CD4-positive, alpha-beta memory T cell (primary cell): ENCODE data around the gene CHN2. TPM values are rescaled to one million over a fixed set of nuclear protein-coding genes. Genes with fewer than 3 reads are reported as not detected.

ENCODE experiments used
- CTCF ChIA-PET: fragments of 350-600 bp; sonication (Branson Sonifier 250); formaldehyde crosslinking; loops from one replicate; lab custom pipeline; 2021; ENCODE audit warnings: inconsistent platforms; ENCODE audit not compliant: partially characterized antibody; lab: Charles Lee
- POLR2A ChIA-PET: fragments of 350-600 bp; sonication (Branson Sonifier 250); formaldehyde crosslinking; loops from one replicate; lab custom pipeline; 2021; ENCODE audit not compliant: partially characterized antibody; lab: Charles Lee
- DNase-seq, 5 donors: peaks; one replicate each; pipeline versions ENCODE4 v3.0.0 to v3.0.0-alpha.2; 2020 to 2022; ENCODE audit warnings: mixed read lengths in 1 of 5
- H3K27ac ChIP-seq: one replicate; pipeline ENCODE4 v1.7.0; 2013; ENCODE audit warnings: low read depth, low read length
- H3K27me3 ChIP-seq: 2 replicates; pipeline ENCODE4 v1.7.0; 2013; ENCODE audit warnings: mild to moderate bottlenecking, low read length, moderate library complexity; ENCODE audit not compliant: insufficient read depth
- H3K36me3 ChIP-seq: 2 replicates; pipeline ENCODE4 v1.7.0; 2013; ENCODE audit warnings: mild to moderate bottlenecking, low read length, moderate library complexity; ENCODE audit not compliant: insufficient read depth
- H3K4me1 ChIP-seq: 2 replicates; pipeline ENCODE4 v1.7.0; 2013; ENCODE audit warnings: mild to moderate bottlenecking, low read length, moderate library complexity; ENCODE audit not compliant: insufficient read depth
- H3K4me3 ChIP-seq, 2 donors: one replicate each; pipeline ENCODE4 v1.7.0; 2013; ENCODE audit warnings: low read length in 2 of 2, mild to moderate bottlenecking in 1 of 2
- H3K9me3 ChIP-seq, 2 donors: one replicate each; pipeline ENCODE4 v1.7.0; 2013; ENCODE audit warnings: low read length in 2 of 2, control low read depth in 1 of 2; ENCODE audit not compliant: control insufficient read depth in 1 of 2
- H3K27ac Mint-ChIP-seq, 7 donors: one replicate each; pipeline ENCODE4 v1.8.0; 2020 to 2021; ENCODE audit warnings: mixed read lengths in 7 of 7, mild to moderate bottlenecking in 6 of 7, inconsistent platforms in 3 of 7, moderate library complexity in 3 of 7
- H3K27me3 Mint-ChIP-seq, 2 donors: one replicate each; pipeline ENCODE4 v1.8.0; 2020 to 2021; ENCODE audit warnings: mixed read lengths in 2 of 2
- H3K36me3 Mint-ChIP-seq, 2 donors: one replicate each; pipeline ENCODE4 v1.8.0; 2020 to 2021; ENCODE audit warnings: mixed read lengths in 2 of 2, inconsistent platforms in 1 of 2, mild to moderate bottlenecking in 1 of 2
- H3K4me1 Mint-ChIP-seq, 4 donors: one replicate each; pipeline ENCODE4 v1.8.0; 2020 to 2021; ENCODE audit warnings: mixed read lengths in 4 of 4, mild to moderate bottlenecking in 1 of 4
- H3K4me3 Mint-ChIP-seq, 8 donors: one replicate each; pipeline ENCODE4 v1.8.0; 2020 to 2021; ENCODE audit warnings: mixed read lengths in 8 of 8, mild to moderate bottlenecking in 7 of 8, moderate library complexity in 6 of 8, inconsistent platforms in 3 of 8
- H3K9me3 Mint-ChIP-seq, 8 donors: one replicate each; pipeline ENCODE4 v1.8.0; 2020 to 2021; ENCODE audit warnings: mixed read lengths in 8 of 8, mild to moderate bottlenecking in 5 of 8, inconsistent platforms in 3 of 8, moderate library complexity in 1 of 8
- intact Hi-C: fragments of 100-400 bp; cut with micrococcal nuclease; formaldehyde crosslinking; loops from one replicate; pipeline ENCODE4 v1.15.1; 2023
- polyA plus RNA-seq, 2 donors: library from polyadenylated mRNA; unstranded; fragments of 300-500 nt; fragmentation: Illumina TruSeq; gene quantifications; one replicate each; pipeline ENCODE4 v1.2.3, GENCODE V29; 2021
- total RNA-seq, 2 experiments: library from RNA; stranded (reverse); gene quantifications; one replicate each; pipeline ENCODE4 v1.2.3, GENCODE V29; 2021

Gene CHN2
- total and polyA plus RNA-seq, 4 experiments from 2014 or later: 1.8 to 7.6 (median 3.5) TPM

- CTCF ChIA-PET: interaction anchor here (3.7 kb wide), 1 partner anchor 145 kb away, joined by 14 read pairs; no protein-coding TSS in a partner anchor
- no peak for DNase-seq
- peak overlapping the region in 2 of 7 donors; percentile 42 to 49 for H3K27ac Mint-ChIP-seq
Observed at GRCh38 chr7:29335188-29336083, 140.9 kb downstream of the CHN2 start.

GRCh38 chr7:29337546-29338116 is 143.1 kb downstream of the CHN2 start:
- Histone ChIP-seq H3K4me1 (peaks cover 27% of the 10 kb centered on the region), H3K27me3 (no peaks in the 10 kb centered on the region), H3K4me3 (peak overlapping the region in 1 of 2 donors; percentile 35), H3K27ac (no peak overlapping the region), H3K9me3 (no peaks in the 10 kb centered on the region), H3K36me3 (no peaks in the 10 kb centered on the region)
- H3K4me1 Mint-ChIP-seq: peaks cover 21 to 30% (median 24%) of the 10 kb centered on the region in 4 donors
- H3K36me3 Mint-ChIP-seq: no peaks in the 10 kb centered on the region
- H3K27me3 Mint-ChIP-seq: peaks cover 0 to 1% of the 10 kb centered on the region in 2 donors
- CTCF ChIA-PET: interaction anchor here (0.9 to 3.7 kb wide), 2 partner anchors 112 to 147 kb away, joined by 3 to 14 read pairs; no protein-coding TSS in a partner anchor
- intact Hi-C loops: loop anchor here (2.0 kb wide), 1 partner anchor 143 kb away; the partner anchor contains the start of gene CHN2
- peak overlapping the region; percentile 1 to 73 (median 50) for H3K4me3 Mint-ChIP-seq
- H3K27ac Mint-ChIP-seq: peak overlapping the region; percentile 14 to 90 (median 67)
- no peaks in the 10 kb centered on the region for H3K9me3 Mint-ChIP-seq
- POLR2A ChIA-PET: no interaction called here
- DNase-seq: peak; percentile 36 to 57 (median 46)

More at GRCh38 chr7:29335188-29336083, 140.9 kb downstream of the CHN2 start:
- Mint-ChIP-seq H3K4me1 (peaks cover 21 to 30% (median 24%) of the 10 kb centered on the region in 4 donors), H3K36me3 (no peaks in the 10 kb centered on the region), H3K9me3 (no peaks in the 10 kb centered on the region), H3K27me3 (no peaks in the 10 kb centered on the region), H3K4me3 (no peak overlapping the region)
- intact Hi-C loops: loop anchor here (2.0 kb wide), 1 partner anchor 141 kb away; the partner anchor contains the start of gene CHN2
- H3K27me3 ChIP-seq: no peaks in the 10 kb centered on the region
- peaks cover 27% of the 10 kb centered on the region for H3K4me1 ChIP-seq
- no peaks in the 10 kb centered on the region for H3K36me3 ChIP-seq
- POLR2A ChIA-PET: no interaction called here
- H3K9me3 ChIP-seq: no peaks in the 10 kb centered on the region
- no peak overlapping the region for H3K27ac ChIP-seq
- H3K4me3 ChIP-seq: no peak overlapping the region

GRCh38 chr7:29340696-29341095 is 146.1 kb downstream of the CHN2 start:
- intact Hi-C loops: no loop called here
- Histone ChIP-seq H3K27ac (no peak overlapping the region), H3K9me3 (no peaks in the 10 kb centered on the region), H3K4me1 (peaks cover 23% of the 10 kb centered on the region), H3K36me3 (no peaks in the 10 kb centered on the region), H3K4me3 (no peak overlapping the region), H3K27me3 (no peaks in the 10 kb centered on the region)
- H3K9me3 Mint-ChIP-seq: no peaks in the 10 kb centered on the region
- H3K4me1 Mint-ChIP-seq: peaks cover 17 to 23% (median 19%) of the 10 kb centered on the region in 4 donors
- H3K36me3 Mint-ChIP-seq: no peaks in the 10 kb centered on the region
- no peak for DNase-seq
- CTCF ChIA-PET: no interaction called here
- POLR2A ChIA-PET: no interaction called here
- H3K27me3 Mint-ChIP-seq: peaks cover 0 to 1% of the 10 kb centered on the region in 2 donors
- no peak overlapping the region for H3K27ac Mint-ChIP-seq
- no peak overlapping the region for H3K4me3 Mint-ChIP-seq

GRCh38 chr7:29341156-29341555 is 146.6 kb downstream of the CHN2 start:
- Mint-ChIP-seq H3K4me1 (peaks cover 15 to 21% (median 17%) of the 10 kb centered on the region in 4 donors), H3K4me3 (no peak overlapping the region), H3K27me3 (peaks cover 0 to 1% of the 10 kb centered on the region in 2 donors), H3K9me3 (no peaks in the 10 kb centered on the region), H3K27ac (no peak overlapping the region), H3K36me3 (no peaks in the 10 kb centered on the region)
- H3K27ac ChIP-seq: no peak overlapping the region
- POLR2A ChIA-PET: no interaction called here
- H3K9me3 ChIP-seq: no peaks in the 10 kb centered on the region
- no peak for DNase-seq
- intact Hi-C loops: no loop called here
- H3K27me3 ChIP-seq: no peaks in the 10 kb centered on the region
- no peak overlapping the region for H3K4me3 ChIP-seq
- H3K4me1 ChIP-seq: peaks cover 23% of the 10 kb centered on the region
- no peaks in the 10 kb centered on the region for H3K36me3 ChIP-seq
- CTCF ChIA-PET: no interaction called here

GRCh38 chr7:29342761-29343160 is 148.2 kb downstream of the CHN2 start:
- Histone ChIP-seq H3K4me3 (no peak overlapping the region), H3K9me3 (no peaks in the 10 kb centered on the region), H3K27me3 (no peaks in the 10 kb centered on the region), H3K4me1 (peaks cover 10% of the 10 kb centered on the region), H3K27ac (no peak overlapping the region), H3K36me3 (no peaks in the 10 kb centered on the region)
- intact Hi-C loops: no loop called here
- Mint-ChIP-seq H3K4me1 (peaks cover 5 to 8% (median 5%) of the 10 kb centered on the region in 4 donors), H3K27ac (no peak overlapping the region), H3K4me3 (no peak overlapping the region), H3K27me3 (peaks cover 0 to 1% of the 10 kb centered on the region in 2 donors), H3K36me3 (no peaks in the 10 kb centered on the region), H3K9me3 (no peaks in the 10 kb centered on the region)
- ChIA-PET CTCF (no interaction called here), POLR2A (no interaction called here)
- no peak for DNase-seq

DNA sequence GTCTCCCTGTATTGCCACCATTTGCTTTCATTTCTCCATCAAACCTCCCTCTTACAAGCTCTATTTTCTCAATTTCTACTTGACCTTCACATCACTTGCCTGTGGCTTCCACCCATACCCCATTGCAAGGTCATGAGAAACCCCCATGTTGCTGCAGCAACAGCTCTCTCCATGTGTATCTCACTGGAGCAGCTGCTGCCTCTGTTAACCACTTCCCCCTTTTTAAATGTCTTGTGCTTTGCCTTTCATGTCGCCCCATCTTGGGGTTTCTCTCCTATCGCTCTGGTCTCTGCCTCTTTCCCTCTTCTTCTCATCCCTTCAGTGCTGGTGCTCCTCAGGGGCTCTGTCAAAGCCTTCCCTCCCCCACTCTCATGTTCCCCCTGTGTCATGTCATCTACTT is 148.8 kb downstream of the CHN2 start:
- H3K9me3 ChIP-seq: no peaks in the 10 kb centered on the region
- no peaks in the 10 kb centered on the region for H3K36me3 Mint-ChIP-seq
- intact Hi-C loops: no loop called here
- no peaks in the 10 kb centered on the region for H3K36me3 ChIP-seq
- no peaks in the 10 kb centered on the region for H3K27me3 ChIP-seq
- H3K4me3 Mint-ChIP-seq: no peak overlapping the region
- H3K4me3 ChIP-seq: no peak overlapping the region
- H3K9me3 Mint-ChIP-seq: no peaks in the 10 kb centered on the region
- ChIA-PET POLR2A (no interaction called here), CTCF (no interaction called here)
- no peak overlapping the region for H3K27ac Mint-ChIP-seq
- H3K4me1 ChIP-seq: peaks cover 3% of the 10 kb centered on the region
- no peak for DNase-seq
- H3K4me1 Mint-ChIP-seq: peaks cover 0 to 2% (median 0%) of the 10 kb centered on the region in 4 donors
- H3K27me3 Mint-ChIP-seq: peaks cover 0 to 1% of the 10 kb centered on the region in 2 donors
- no peak overlapping the region for H3K27ac ChIP-seq

GRCh38 chr7:29344334-29344978 is 149.9 kb downstream of the CHN2 start:
- Histone ChIP-seq H3K9me3 (no peaks in the 10 kb centered on the region), H3K4me3 (no peak overlapping the region), H3K36me3 (no peaks in the 10 kb centered on the region), H3K27ac (no peak overlapping the region), H3K4me1 (no peaks in the 10 kb centered on the region), H3K27me3 (no peaks in the 10 kb centered on the region)
- Mint-ChIP-seq H3K4me3 (no peak overlapping the region), H3K36me3 (no peaks in the 10 kb centered on the region), H3K4me1 (no peaks in the 10 kb centered on the region), H3K9me3 (no peaks in the 10 kb centered on the region), H3K27me3 (peaks cover 0 to 1% of the 10 kb centered on the region in 2 donors), H3K27ac (no peak overlapping the region)
- intact Hi-C loops: no loop called here
- POLR2A ChIA-PET: no interaction called here
- DNase-seq: no peak
- CTCF ChIA-PET: interaction anchor here (2.5 kb wide), 1 partner anchor 154 kb away, joined by 9 read pairs; no protein-coding TSS in a partner anchor
